Panc1 (cell line): ENCODE measurements around the gene RASD1. TPM values are rescaled to one million over a fixed set of nuclear protein-coding genes. Genes with fewer than 3 reads are reported as not detected.

Experiments used
- ATAC-seq: fragments of 200-7000 bp; cut with Tn5 transposase; 2 replicates; pipeline ENCODE4 v1.9.1; 2020; ENCODE audit warnings: mild to moderate bottlenecking, moderate library complexity
- BruUV-seq: library from RNA; stranded (reverse); fragments of 400-500 nt; replicated peaks from 2 replicates; lab custom pipeline; 2021; lab: Mats Ljungman, UMichigan
- CTCF ChIA-PET: fragments of 300-600 bp; sonication (Branson Sonifier 250); formaldehyde crosslinking; loops from one replicate; lab custom pipeline; 2022; ENCODE audit warnings: antibody characterized with exemption; lab: Charles Lee
- POLR2A ChIA-PET: fragments of 300-600 bp; sonication (Branson Sonifier 250); formaldehyde crosslinking; loops from one replicate; lab custom pipeline; 2022; ENCODE audit warnings: antibody characterized with exemption; lab: Charles Lee
- DNase-seq: peaks from one replicate; pipeline ENCODE4 v3.0.0-alpha.2; 2010; ENCODE audit warnings: low read depth, low spot score
- H3K27ac ChIP-seq: 2 replicates; pipeline ENCODE4 v1.5.1; 2011; ENCODE audit warnings: mild to moderate bottlenecking, low read length, inconsistent platforms
- H3K27me3 ChIP-seq: fragments of 200-500 bp; sonication (Bioruptor generic); 2 replicates; pipeline ENCODE4 v1.6.0; 2014; ENCODE audit warnings: low read length, inconsistent platforms; ENCODE audit not compliant: control insufficient read depth, insufficient read depth
- H3K36me3 ChIP-seq: fragments of 200-500 bp; sonication (Bioruptor generic); 2 replicates; pipeline ENCODE4 v1.5.1; 2014; ENCODE audit warnings: inconsistent platforms, mild to moderate bottlenecking, low read length, moderate library complexity; ENCODE audit not compliant: control insufficient read depth, insufficient read depth
- H3K4me1 ChIP-seq: 2 replicates; pipeline ENCODE4 v1.5.1; 2011; ENCODE audit warnings: inconsistent platforms, mild to moderate bottlenecking, low read length, moderate library complexity; ENCODE audit not compliant: control insufficient read depth, insufficient read depth
- H3K4me3 ChIP-seq, 2 experiments: 2 replicates each; pipeline ENCODE4 v1.5.1; 2011 to 2012; ENCODE audit warnings: low read depth in 2 of 2, low read length in 2 of 2, mild to moderate bottlenecking in 2 of 2, inconsistent platforms in 1 of 2, moderate library complexity in 1 of 2
- H3K9me3 ChIP-seq: fragments of 200-500 bp; sonication (Bioruptor generic); 2 replicates; pipeline ENCODE4 v1.5.1; 2014; ENCODE audit warnings: low read depth, mild to moderate bottlenecking, inconsistent platforms, low read length, moderate library complexity; ENCODE audit not compliant: control insufficient read depth, insufficient read depth
- POLR2AphosphoS5 ChIP-seq: IDR thresholded peaks from 2 replicates; pipeline ENCODE4 v1.6.1; 2012; ENCODE audit warnings: mild to moderate bottlenecking, low read depth, low read length, moderate library complexity
- SIN3A ChIP-seq: IDR thresholded peaks from 2 replicates; pipeline ENCODE4 v1.6.1; 2012; ENCODE audit warnings: low read depth, mild to moderate bottlenecking, low read length, moderate library complexity, borderline replicate concordance; ENCODE audit not compliant: insufficient read depth
- TCF7L2 ChIP-seq: IDR thresholded peaks from 2 replicates; pipeline ENCODE4 v1.6.1; 2011; ENCODE audit warnings: mild to moderate bottlenecking, low read depth, low read length, inconsistent platforms
- in situ Hi-C: cut with HindIII; loops from 2 replicates; pipeline ENCODE4 v1.10.0; 2016; ENCODE audit warnings: low sequenced_read_pairs, low pct_unique_long_range_greater_than_20kb
- intact Hi-C: fragments of 100-400 bp; cut with micrococcal nuclease; formaldehyde crosslinking; loops from one replicate; pipeline ENCODE4 v1.10.0; 2022; ENCODE audit not compliant: unreplicated experiment
- total RNA-seq: library from RNA; stranded (reverse); gene quantifications from one replicate; pipeline ENCODE4 v1.2.1, GENCODE V29; 2021; ENCODE audit not compliant: unreplicated experiment
- TF ChIP-seq, protein P1 (sequence below): fragments of 450-650 bp; IDR thresholded peaks from 2 replicates; pipeline ENCODE4 v1.5.1; 2017; ENCODE audit warnings: mild to moderate bottlenecking
- TF ChIP-seq, protein P2 (sequence below), 2 experiments: IDR thresholded peaks; 2 replicates each; pipeline ENCODE4 v1.6.1; 2011 to 2012; ENCODE audit warnings: low read depth in 2 of 2, control low read depth in 1 of 2, low read length in 1 of 2, mild to moderate bottlenecking in 1 of 2, moderate library complexity in 1 of 2; ENCODE audit not compliant: insufficient read depth in 1 of 2

The RASD1 gene
- total RNA-seq, 1 experiment from 2014 or later: 1.7 TPM

DNA sequence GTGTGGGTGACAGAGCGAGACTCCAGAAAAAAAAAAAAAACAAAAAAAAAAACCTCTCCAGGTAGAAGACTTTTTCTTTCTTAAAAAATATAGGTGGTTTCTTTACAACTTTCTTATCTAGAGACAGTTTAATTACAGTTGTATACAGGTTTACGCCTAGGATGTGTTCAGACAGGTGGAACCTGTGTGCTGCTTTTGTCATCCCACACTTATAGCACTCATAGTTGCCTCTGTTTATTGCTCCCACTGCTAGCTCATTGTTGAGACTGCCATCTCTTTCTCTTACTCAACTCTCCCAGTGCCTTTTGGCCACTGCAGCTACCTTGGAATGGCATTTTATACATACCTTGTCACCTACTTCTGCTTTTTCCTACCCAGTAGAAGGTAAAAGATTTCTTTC lies 38.5 kb downstream of the RASD1 start:
- in situ Hi-C loops (no loop called here), intact Hi-C loops (no loop called here)
- BruUV-seq: no TSS peak
- no peak for TF ChIP-seq TCF7L2
- TF ChIP-seq, protein P1, sequence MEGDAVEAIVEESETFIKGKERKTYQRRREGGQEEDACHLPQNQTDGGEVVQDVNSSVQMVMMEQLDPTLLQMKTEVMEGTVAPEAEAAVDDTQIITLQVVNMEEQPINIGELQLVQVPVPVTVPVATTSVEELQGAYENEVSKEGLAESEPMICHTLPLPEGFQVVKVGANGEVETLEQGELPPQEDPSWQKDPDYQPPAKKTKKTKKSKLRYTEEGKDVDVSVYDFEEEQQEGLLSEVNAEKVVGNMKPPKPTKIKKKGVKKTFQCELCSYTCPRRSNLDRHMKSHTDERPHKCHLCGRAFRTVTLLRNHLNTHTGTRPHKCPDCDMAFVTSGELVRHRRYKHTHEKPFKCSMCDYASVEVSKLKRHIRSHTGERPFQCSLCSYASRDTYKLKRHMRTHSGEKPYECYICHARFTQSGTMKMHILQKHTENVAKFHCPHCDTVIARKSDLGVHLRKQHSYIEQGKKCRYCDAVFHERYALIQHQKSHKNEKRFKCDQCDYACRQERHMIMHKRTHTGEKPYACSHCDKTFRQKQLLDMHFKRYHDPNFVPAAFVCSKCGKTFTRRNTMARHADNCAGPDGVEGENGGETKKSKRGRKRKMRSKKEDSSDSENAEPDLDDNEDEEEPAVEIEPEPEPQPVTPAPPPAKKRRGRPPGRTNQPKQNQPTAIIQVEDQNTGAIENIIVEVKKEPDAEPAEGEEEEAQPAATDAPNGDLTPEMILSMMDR: no peak
- no peak for TF ChIP-seq POLR2AphosphoS5
- TF ChIP-seq SIN3A: no peak
- TF ChIP-seq, protein P2, sequence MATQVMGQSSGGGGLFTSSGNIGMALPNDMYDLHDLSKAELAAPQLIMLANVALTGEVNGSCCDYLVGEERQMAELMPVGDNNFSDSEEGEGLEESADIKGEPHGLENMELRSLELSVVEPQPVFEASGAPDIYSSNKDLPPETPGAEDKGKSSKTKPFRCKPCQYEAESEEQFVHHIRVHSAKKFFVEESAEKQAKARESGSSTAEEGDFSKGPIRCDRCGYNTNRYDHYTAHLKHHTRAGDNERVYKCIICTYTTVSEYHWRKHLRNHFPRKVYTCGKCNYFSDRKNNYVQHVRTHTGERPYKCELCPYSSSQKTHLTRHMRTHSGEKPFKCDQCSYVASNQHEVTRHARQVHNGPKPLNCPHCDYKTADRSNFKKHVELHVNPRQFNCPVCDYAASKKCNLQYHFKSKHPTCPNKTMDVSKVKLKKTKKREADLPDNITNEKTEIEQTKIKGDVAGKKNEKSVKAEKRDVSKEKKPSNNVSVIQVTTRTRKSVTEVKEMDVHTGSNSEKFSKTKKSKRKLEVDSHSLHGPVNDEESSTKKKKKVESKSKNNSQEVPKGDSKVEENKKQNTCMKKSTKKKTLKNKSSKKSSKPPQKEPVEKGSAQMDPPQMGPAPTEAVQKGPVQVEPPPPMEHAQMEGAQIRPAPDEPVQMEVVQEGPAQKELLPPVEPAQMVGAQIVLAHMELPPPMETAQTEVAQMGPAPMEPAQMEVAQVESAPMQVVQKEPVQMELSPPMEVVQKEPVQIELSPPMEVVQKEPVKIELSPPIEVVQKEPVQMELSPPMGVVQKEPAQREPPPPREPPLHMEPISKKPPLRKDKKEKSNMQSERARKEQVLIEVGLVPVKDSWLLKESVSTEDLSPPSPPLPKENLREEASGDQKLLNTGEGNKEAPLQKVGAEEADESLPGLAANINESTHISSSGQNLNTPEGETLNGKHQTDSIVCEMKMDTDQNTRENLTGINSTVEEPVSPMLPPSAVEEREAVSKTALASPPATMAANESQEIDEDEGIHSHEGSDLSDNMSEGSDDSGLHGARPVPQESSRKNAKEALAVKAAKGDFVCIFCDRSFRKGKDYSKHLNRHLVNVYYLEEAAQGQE (IDR thresholded peaks at IDR 0.05; ENCODE audit: insufficient read depth in 1 of 2, low read depth in 2 of 2, low read length in 1 of 2): no peak
- no peak for DNase-seq
- Histone ChIP-seq H3K27ac (no peak overlapping the region), H3K36me3 (no peaks in the 10 kb centered on the region), H3K4me3 (no peak overlapping the region), H3K4me1 (no peaks in the 10 kb centered on the region), H3K9me3 (no peaks in the 10 kb centered on the region), H3K27me3 (peaks cover 2% of the 10 kb centered on the region; the same call in 1 of the 2 replicates)
- no peak for ATAC-seq
- POLR2A ChIA-PET: no interaction called here
- CTCF ChIA-PET: no interaction called here

DNA sequence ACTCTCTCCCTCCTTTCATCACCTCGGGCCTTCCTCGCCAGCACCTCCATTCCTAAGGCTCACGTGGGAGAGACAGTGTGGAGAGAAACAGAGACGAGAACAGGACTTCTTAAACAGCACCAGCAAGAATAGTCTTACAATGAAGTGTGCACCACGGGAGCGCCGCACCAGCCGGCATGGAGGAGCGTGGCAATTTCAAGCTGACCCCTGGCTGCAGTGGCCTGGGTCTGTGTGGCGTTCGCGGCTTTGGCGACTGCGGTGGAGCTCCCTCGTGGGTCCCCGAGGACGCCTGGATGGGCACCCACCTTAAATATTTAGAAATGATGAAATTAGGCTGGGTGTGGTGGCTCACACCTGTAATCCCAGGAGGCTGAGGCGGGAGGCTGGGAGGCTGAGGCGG lies 39.9 kb downstream of the RASD1 start:
- intact Hi-C loops: no loop called here

DNA sequence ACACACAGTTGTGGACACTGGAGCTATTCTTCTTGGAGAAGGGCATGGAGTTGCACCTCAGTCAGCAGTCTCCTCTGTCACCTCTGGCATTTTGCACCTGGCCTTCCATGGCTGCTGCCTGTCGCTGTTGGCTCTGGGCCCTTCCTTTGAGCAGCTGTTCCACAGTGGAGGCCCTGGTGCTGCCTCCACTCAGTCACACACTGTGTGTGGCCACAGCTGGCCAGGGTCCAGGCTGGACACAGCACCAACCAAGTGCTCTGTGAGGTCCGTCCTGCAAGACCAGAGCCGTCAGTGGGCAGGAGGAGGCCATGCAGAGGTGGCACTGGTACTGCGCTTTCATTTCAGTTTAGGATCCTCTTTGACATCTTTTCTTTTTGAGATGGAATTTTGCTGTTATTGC lies 41.0 kb downstream of the RASD1 start:
- ATAC-seq: no peak
- Histone ChIP-seq H3K27ac (no peak overlapping the region), H3K4me1 (no peaks in the 10 kb centered on the region), H3K36me3 (no peaks in the 10 kb centered on the region), H3K4me3 (no peak overlapping the region), H3K9me3 (no peaks in the 10 kb centered on the region), H3K27me3 (no peaks in the 10 kb centered on the region)
- ChIA-PET CTCF (interaction anchor here (0.6 kb wide), 1 partner anchor 15 kb away, joined by 3 read pairs; no protein-coding TSS in a partner anchor), POLR2A (no interaction called here)
- no TSS peak for BruUV-seq
- TF ChIP-seq TCF7L2 (no peak), POLR2AphosphoS5 (no peak), SIN3A (no peak)
- TF ChIP-seq, protein P1: no peak
- TF ChIP-seq, protein P2 (IDR thresholded peaks at IDR 0.05; ENCODE audit: insufficient read depth in 1 of 2, low read depth in 2 of 2, low read length in 1 of 2): no peak
- intact Hi-C loops (no loop called here), in situ Hi-C loops (no loop called here)
- DNase-seq: no peak

More for the DNA sequence above, 39.9 kb downstream of the RASD1 start:
- Histone ChIP-seq H3K9me3 (no peaks in the 10 kb centered on the region), H3K4me3 (no peak overlapping the region), H3K4me1 (no peaks in the 10 kb centered on the region), H3K36me3 (no peaks in the 10 kb centered on the region), H3K27ac (no peak overlapping the region), H3K27me3 (peaks cover 2% of the 10 kb centered on the region; the same call in 1 of the 2 replicates)
- TF ChIP-seq POLR2AphosphoS5 (no peak), TCF7L2 (no peak)
- no TSS peak for BruUV-seq
- in situ Hi-C loops: no loop called here
- ChIA-PET POLR2A (no interaction called here), CTCF (no interaction called here)
- DNase-seq: no peak
- no peak for ATAC-seq
